H1 (cell line): ENCODE measurements around the gene EPM2A. TPM values are rescaled to one million over a fixed set of nuclear protein-coding genes. Genes with fewer than 3 reads are reported as not detected.

Experiments used
- BACH1 ChIP-seq: IDR thresholded peaks from 2 replicates; pipeline ENCODE4 v1.6.1; 2012; ENCODE audit warnings: low read length, improper control_type of control experiment
- CTCF ChIP-seq, 3 experiments: IDR thresholded peaks; 1 replicate in 2 of 3; 2 replicates in 1 of 3; pipeline versions ENCODE4 v1.5.1 to v1.6.1; 2011; ENCODE audit warnings: low read length in 3 of 3, mild to moderate bottlenecking in 3 of 3, inconsistent platforms in 2 of 3, low read depth in 1 of 3, moderate library complexity in 1 of 3; ENCODE audit not compliant: insufficient read depth in 1 of 3; ENCODE audit errors: control extremely low read depth in 1 of 3
- POU5F1 ChIP-seq: IDR thresholded peaks from 2 replicates; pipeline ENCODE4 v1.6.1; 2011; ENCODE audit warnings: low read depth, mild to moderate bottlenecking, low read length, moderate library complexity
- RBBP5 ChIP-seq: IDR thresholded peaks from 2 replicates; pipeline ENCODE4 v1.7.1; 2012; ENCODE audit warnings: low read depth, mild to moderate bottlenecking, inconsistent platforms, low read length, moderate library complexity, borderline replicate concordance
- SP2 ChIP-seq: IDR thresholded peaks from 2 replicates; pipeline ENCODE4 v1.6.1; 2012; ENCODE audit warnings: mild to moderate bottlenecking, low read length, inconsistent platforms
- polyA plus RNA-seq, 7 experiments: library from polyadenylated mRNA; depleted of rRNA in 3 of 7; stranded (reverse) in 5 of 7; unstranded in 2 of 7; fragments of >200 nt in 5 of 7; fragments of 200-250 nt in 2 of 7; gene quantifications; 1 replicate in 5 of 7; 2 replicates in 1 of 7; 4 replicates in 1 of 7; pipeline versions ENCODE4 v1.2.1 to v1.2.3, GENCODE V29; 2011 to 2013; ENCODE audit warnings: missing spikeins in 2 of 7, mixed read lengths in 2 of 7
- total RNA-seq: library from RNA; stranded (reverse); fragmentation: NEBNext Ultra II Directional; extraction: Animal tissue kit (Norgen Biotek cat#: 25700); gene quantifications from 2 replicates; pipeline ENCODE4 v1.2.1, GENCODE V29; 2021

EPM2A gene
- total and polyA plus RNA-seq, 2 of the 8 experiments (the other 6 are each of a cell fraction or from before 2014, with no cell fraction given) = 2.3 to 6.2 TPM

GRCh38 chr6:145721144-145721543 is 14.2 kb downstream of the EPM2A start (continued):
- TF ChIP-seq CTCF (IDR thresholded peaks at IDR 0.05; ENCODE audit: control extremely low read depth in 1 of 3, insufficient read depth in 1 of 3, low read depth in 1 of 3, low read length in 3 of 3) (no peak), SP2 (no peak), BACH1 (no peak), POU5F1 (no peak), RBBP5 (no peak)
- TF ChIP-seq, all 59 proteins: peak for 0
